GM13977 (cell line): ENCODE measurements around the gene NFKB1.

Experiments used
- DNase-seq: peaks from one replicate; pipeline ENCODE4 v3.0.0; 2012; ENCODE audit warnings: low spot score
- CTCF ChIP-seq: IDR thresholded peaks from 2 replicates; pipeline ENCODE4 v1.5.1; 2012; ENCODE audit warnings: mild to moderate bottlenecking, control low read depth; ENCODE audit not compliant: insufficient read depth; ENCODE audit errors: extremely low read depth, missing control alignments
- in situ Hi-C: fragments of 300-500 bp; cut with MboI; formaldehyde crosslinking; loops from one replicate; pipeline ENCODE4 v1.12.0; 2022; ENCODE audit warnings: low sequenced_read_pairs, low pct_unique_long_range_greater_than_20kb, mixed read lengths, inconsistent platforms; ENCODE audit not compliant: unreplicated experiment

The NFKB1 gene

GRCh38 chr4:102525504-102525903, 24.3 kb downstream of the NFKB1 start:
- in situ Hi-C loops = no loop called here
- no peak for TF ChIP-seq CTCF
- no peak for DNase-seq

- in situ Hi-C loops = no loop called here
- TF ChIP-seq CTCF = no peak
- no peak for DNase-seq
Observed at GRCh38 chr4:102526532-102526931, 25.4 kb downstream of the NFKB1 start.

- in situ Hi-C loops = no loop called here
- no peak for DNase-seq
Observed at GRCh38 chr4:102527695-102528283, 26.6 kb downstream of the NFKB1 start.

GRCh38 chr4:102529977-102530376, 28.8 kb downstream of the NFKB1 start:
- DNase-seq = no peak
- no peak for TF ChIP-seq CTCF
- in situ Hi-C loops = no loop called here

More at GRCh38 chr4:102527695-102528283, 26.6 kb downstream of the NFKB1 start:
- no peak for TF ChIP-seq CTCF

- in situ Hi-C loops = no loop called here
- no peak for TF ChIP-seq CTCF
- DNase-seq = no peak
Observed at GRCh38 chr4:102530986-102531385, 29.8 kb downstream of the NFKB1 start.

- no peak for DNase-seq
- in situ Hi-C loops = no loop called here
- no peak for TF ChIP-seq CTCF
Observed at GRCh38 chr4:102531462-102531861, 30.3 kb downstream of the NFKB1 start.
